HG03108 (cell line): ENCODE results near the gene ATP5PB.

Experiments
- ATAC-seq: cut with Tn5 transposase; IDR thresholded peaks from one replicate; pipeline ENCODE4 v1.9.1; 2021; ENCODE audit warnings: moderate library complexity; ENCODE audit not compliant: unreplicated experiment

ATP5PB gene

GRCh38 chr1:111446967-111447892 is 2.0 kb upstream of the ATP5PB start:
- ATAC-seq, result no peak

- peak; percentile 6 for ATAC-seq
Observed at GRCh38 chr1:111448482-111448917, 764 bp upstream of the ATP5PB start.

GRCh38 chr1:111449703-111450017 is 396 bp downstream of the ATP5PB start:
- no peak for ATAC-seq

GRCh38 chr1:111450185-111450584 is 921 bp downstream of the ATP5PB start:
- ATAC-seq, result no peak

- ATAC-seq, result no peak
Observed at GRCh38 chr1:111452581-111452980, 3.3 kb downstream of the ATP5PB start.

GRCh38 chr1:111453706-111454105 is 4.4 kb downstream of the ATP5PB start:
- no peak for ATAC-seq

GRCh38 chr1:111454859-111455641 is 5.8 kb downstream of the ATP5PB start:
- ATAC-seq, result no peak

GRCh38 chr1:111455642-111456031 is 6.4 kb downstream of the ATP5PB start:
- ATAC-seq, result no peak

GRCh38 chr1:111461765-111462164 is 12.5 kb downstream of the ATP5PB start:
- no peak for ATAC-seq

GRCh38 chr1:111462370-111463028 is 13.2 kb downstream of the ATP5PB start:
- no peak for ATAC-seq

GRCh38 chr1:111463029-111463683 is 13.9 kb downstream of the ATP5PB start:
- ATAC-seq, result no peak

- no peak for ATAC-seq
Observed at GRCh38 chr1:111465754-111466153, 16.5 kb downstream of the ATP5PB start.

GRCh38 chr1:111466480-111466879 is 17.2 kb downstream of the ATP5PB start:
- no peak for ATAC-seq

GRCh38 chr1:111467865-111468716 is 18.8 kb downstream of the ATP5PB start:
- no peak for ATAC-seq

- ATAC-seq, result no peak
Observed at GRCh38 chr1:111468717-111469100, 19.4 kb downstream of the ATP5PB start.

GRCh38 chr1:111469539-111469938 is 20.3 kb downstream of the ATP5PB start:
- no peak for ATAC-seq

GRCh38 chr1:111470596-111470995 is 21.3 kb downstream of the ATP5PB start:
- ATAC-seq, result no peak

GRCh38 chr1:111471012-111471411 is 21.7 kb downstream of the ATP5PB start:
- peak; percentile 57 for ATAC-seq

GRCh38 chr1:111471538-111471937 is 22.3 kb downstream of the ATP5PB start:
- ATAC-seq, result no peak

GRCh38 chr1:111474106-111474505 is 24.8 kb downstream of the ATP5PB start:
- no peak for ATAC-seq
